HG02798 (cell line): ENCODE measurements around the gene SOX15.

Experiments used
- ATAC-seq: cut with Tn5 transposase; IDR thresholded peaks from one replicate; pipeline ENCODE4 v1.9.1; 2021; ENCODE audit warnings: mild to moderate bottlenecking; ENCODE audit not compliant: unreplicated experiment, poor library complexity

SOX15 gene

GRCh38 chr17:7579001-7579833 lies 10.7 kb downstream of the SOX15 start, which contains the start of gene CD68:
Gene CD68 (plus strand): TSS chr17:7579638. CDS start chr17:7579678, 40 bp downstream.
- peak; percentile 32 for ATAC-seq

- ATAC-seq, result no peak
Measured at GRCh38 chr17:7577327-7578199, 12.3 kb downstream of the SOX15 start.

GRCh38 chr17:7576432-7576937 lies 13.4 kb downstream of the SOX15 start:
- no peak for ATAC-seq

DNA sequence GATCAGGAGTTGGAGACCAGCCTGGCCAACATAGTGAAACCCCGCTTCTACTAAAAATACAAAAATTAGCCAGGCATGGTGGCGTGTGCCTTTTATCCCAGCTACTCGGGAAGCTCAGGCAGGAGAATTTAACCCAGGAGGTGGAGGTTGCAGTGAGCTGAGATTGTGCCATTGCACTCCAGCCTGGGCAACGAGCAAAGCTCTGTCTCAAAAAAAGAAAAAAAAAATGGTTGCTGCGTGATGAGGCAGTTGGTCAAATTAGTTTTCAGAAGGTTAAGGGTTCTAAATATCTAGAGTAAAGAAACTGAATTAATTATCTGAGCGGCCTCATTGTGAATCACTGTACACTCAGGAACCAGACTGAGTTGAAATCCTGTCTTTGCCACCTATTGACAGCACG lies 13.9 kb downstream of the SOX15 start:
- ATAC-seq, result no peak

DNA sequence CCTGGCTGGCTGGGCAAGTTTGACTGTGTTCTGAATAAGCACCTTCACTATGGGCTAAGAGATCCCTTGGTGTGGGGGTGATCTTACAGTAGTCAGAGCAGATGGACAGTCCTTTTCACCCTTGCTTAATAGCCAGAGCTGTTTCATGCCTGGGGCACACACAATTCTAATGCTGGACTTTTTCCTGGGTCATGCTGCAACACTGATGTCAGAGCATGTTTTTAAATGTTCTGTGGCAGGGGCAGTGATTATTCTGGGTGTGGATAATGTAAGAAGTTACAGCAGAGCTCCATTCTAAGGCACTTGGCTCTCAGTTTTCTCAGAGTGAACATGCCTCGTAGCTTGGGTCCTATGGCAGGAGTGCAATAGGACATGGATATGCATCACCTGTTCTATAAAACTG lies 14.4 kb downstream of the SOX15 start:
- ATAC-seq, result no peak

DNA sequence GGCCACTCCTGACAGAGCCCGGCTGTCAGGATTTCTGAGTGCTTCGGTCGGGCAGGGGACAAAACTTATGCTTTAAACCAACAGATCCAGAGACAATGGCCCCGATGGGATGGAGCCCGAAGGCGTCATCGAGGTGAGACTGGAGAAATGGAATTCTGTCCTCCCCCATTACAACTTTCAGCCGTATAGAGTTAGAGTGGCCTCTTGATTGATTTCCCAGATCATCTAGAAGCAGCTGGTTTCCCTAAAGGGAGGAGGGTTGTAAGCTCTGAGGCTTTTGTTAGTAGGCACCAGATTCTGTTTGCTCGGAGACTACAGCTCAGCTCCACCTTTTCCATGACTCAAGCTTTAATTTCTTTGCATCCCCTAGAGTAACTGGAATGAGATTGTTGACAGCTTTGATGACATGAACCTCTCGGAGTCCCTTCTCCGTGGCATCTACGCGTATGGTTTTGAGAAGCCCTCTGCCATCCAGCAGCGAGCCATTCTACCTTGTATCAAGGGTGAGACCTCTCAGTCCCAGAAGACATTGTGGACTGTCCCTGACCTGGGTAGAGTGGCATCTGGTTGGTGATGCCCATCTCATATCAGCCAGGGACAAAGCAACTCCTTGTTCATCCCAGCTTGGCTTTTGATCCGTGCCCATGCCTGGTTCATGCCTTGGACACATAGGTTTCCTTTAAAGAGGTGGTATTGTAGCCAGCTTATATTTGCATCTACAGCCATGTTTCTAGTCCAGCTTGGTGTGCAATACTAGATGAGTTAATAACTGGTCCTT lies 15.5 kb downstream of the SOX15 start:
- no peak for ATAC-seq

GRCh38 chr17:7573324-7574080 lies 16.4 kb downstream of the SOX15 start:
- peak; percentile 27 for ATAC-seq

GRCh38 chr17:7572588-7573323 lies 17.1 kb downstream of the SOX15 start:
- peak; percentile 90 for ATAC-seq

DNA sequence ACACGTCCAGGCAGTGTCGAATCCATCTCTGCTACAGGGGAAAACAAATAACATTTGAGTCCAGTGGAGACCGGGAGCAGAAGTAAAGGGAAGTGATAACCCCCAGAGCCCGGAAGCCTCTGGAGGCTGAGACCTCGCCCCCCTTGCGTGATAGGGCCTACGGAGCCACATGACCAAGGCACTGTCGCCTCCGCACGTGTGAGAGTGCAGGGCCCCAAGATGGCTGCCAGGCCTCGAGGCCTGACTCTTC lies 17.6 kb downstream of the SOX15 start:
- ATAC-seq, result no peak

DNA sequence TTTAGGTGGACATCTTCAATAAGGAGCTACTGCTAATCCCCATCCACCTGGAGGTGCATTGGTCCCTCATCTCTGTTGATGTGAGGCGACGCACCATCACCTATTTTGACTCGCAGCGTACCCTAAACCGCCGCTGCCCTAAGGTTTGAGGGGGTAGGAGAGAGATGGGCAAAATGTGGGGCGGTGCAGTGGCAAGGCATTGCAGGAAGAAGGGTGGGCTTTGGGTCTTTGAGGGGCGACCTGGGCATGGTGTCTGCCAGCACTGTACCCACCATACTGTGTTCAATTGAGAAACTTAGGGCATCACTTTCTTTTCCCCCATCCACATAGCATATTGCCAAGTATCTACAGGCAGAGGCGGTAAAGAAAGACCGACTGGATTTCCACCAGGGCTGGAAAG lies 19.5 kb downstream of the SOX15 start:
- no peak for ATAC-seq

DNA sequence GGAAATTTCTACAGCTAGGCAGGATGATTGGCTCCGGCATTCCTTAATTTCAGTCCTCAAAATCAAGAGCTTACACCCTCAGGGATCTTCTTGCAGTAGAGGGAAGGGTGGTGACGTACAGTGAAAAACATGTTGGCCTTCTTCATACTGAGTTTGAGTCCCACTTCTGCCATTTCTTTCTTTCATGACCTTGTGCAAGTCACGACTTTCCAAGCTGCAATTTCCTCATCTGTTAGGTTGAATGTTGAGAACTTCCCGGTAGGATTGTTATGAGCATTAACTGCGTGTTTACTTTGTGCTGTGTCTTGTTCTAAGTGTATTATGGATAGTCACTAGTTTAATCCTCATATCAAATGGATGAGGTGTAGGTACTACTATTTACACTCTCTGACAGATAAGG lies 20.3 kb downstream of the SOX15 start:
- ATAC-seq, result no peak

- no peak for ATAC-seq
Measured at GRCh38 chr17:7563115-7563869, 26.6 kb downstream of the SOX15 start.

DNA sequence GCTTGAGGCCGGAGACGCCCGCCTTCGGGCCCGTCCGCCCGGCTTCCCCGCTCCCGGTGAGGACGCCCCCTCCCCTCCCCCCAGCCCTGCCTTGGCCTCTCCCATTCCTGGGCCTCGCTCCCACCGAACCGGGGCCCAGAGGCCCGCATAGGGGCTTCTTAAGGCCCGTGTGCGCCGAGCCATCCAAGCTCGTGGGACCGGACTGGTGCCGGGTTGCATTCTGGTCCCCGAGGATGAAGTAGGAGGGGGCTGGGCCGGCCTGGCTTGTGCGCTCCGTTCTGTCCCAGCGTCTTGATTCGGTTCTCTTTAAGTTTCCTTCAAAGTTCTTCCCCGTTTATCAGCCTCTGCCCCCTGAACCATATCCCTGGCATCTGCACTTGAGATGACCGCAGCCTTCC lies 27.7 kb downstream of the SOX15 start:
- peak; percentile 5 for ATAC-seq

GRCh38 chr17:7561589-7562207 lies 28.2 kb downstream of the SOX15 start, which contains the start of gene SENP3:
Gene SENP3 (plus strand): TSS chr17:7561919. CDS start chr17:7563077, 1,158 bp downstream.
- peak; percentile 85 for ATAC-seq

DNA sequence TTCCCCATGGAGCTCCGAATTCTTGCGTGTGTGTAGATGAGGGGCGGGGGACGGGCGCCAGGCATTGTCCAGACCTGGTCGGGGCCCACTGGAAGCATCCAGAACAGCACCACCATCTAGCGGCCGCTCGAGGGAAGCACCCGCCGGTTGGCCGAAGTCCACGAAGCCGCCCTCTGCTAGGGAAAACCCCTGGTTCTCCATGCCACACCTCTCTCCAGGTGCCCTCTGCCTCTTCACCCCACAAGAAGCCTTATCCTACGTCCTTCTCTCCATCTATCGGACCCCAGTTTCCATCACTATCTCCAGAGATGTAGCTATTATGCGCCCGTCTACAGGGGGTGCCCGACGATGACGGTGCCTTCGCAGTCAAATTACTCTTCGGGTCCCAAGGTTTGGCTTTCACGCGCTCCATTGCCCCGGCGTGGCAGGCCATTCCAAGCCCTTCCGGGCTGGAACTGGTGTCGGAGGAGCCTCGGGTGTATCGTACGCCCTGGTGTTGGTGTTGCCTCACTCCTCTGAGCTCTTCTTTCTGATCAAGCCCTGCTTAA lies 28.8 kb downstream of the SOX15 start:
- peak; percentile 61 for ATAC-seq

DNA sequence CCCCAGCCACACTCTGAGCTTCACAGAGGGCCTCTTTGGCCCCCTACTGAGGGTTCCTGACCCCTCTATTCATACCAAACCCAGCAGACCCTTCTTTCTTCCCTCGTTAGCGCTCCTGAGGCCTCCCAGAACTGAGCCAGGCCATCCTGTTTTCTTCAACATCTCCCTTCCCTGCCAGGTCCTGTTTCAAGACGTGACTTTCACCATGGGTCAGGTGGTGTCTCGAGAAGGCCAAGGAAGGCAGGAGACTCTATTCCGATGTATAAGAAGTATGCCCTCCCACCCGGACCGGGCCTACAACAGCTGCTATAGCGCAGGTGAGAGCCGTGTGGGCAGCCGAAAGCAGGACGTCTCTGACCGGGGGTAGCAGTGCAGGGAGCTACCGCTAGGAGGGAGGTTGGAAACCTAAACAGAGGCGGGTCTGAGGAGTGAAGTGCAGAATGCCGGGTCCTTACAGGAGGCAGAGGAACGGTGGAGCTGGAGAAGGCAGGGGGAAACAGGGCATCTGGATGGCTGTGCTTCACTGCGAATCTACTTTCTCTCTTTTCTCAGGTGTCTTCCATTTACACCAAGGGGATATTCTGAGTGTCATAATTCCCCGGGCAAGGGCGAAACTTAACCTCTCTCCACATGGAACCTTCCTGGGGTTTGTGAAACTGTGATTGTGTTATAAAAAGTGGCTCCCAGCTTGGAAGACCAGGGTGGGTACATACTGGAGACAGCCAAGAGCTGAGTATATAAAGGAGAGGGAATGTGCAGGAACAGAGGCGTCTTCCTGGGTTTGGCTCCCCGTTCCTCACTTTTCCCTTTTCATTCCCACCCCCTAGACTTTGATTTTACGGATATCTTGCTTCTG lies 29.5 kb downstream of the SOX15 start:
- no peak for ATAC-seq
